ENCODE data around the gene SORBS1.
"Not testable (repeated sequence)": the region's sequence is repeated elsewhere in the genome, so short reads cannot be mapped to it uniquely, and the experiment has no call there.

Gene SORBS1

DNA sequence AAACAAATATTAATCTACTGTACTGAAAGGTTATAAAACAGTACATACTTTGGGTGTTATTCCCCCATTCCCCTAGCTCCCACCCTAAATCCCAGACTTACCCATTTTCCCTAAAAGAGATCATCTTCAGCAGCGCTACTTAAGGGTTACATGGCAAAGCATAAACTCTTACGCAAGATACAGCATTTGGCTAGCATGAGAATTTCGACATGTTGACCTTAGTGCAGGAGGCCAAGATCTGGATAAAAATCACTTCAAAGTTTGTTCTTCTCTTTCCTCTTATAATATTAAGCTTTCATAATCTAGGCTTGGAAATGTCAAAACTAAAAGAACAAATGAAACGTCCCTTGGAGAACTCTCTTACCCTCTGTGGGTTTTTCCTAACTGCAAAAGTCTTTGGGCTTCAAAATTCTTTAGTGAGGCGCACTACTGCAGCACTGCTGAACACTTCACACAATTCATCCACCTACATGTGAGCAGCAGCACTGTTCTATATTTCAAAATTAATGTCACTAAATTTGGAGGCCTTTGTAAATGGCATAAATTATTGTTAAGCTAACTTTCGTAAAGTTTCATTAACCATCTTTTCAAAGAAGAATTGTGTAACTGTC is 210.8 kb downstream of the SORBS1 start:
- no peak for TF ChIP-seq ZNF70 (CRISPR knock-in tag; IDR thresholded peaks at IDR 0.05)
- TF ChIP-seq, protein P1, sequence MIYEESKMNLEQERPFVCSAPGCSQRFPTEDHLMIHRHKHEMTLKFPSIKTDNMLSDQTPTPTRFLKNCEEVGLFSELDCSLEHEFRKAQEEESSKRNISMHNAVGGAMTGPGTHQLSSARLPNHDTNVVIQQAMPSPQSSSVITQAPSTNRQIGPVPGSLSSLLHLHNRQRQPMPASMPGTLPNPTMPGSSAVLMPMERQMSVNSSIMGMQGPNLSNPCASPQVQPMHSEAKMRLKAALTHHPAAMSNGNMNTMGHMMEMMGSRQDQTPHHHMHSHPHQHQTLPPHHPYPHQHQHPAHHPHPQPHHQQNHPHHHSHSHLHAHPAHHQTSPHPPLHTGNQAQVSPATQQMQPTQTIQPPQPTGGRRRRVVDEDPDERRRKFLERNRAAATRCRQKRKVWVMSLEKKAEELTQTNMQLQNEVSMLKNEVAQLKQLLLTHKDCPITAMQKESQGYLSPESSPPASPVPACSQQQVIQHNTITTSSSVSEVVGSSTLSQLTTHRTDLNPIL (CRISPR knock-in tag; IDR thresholded peaks at IDR 0.05; ENCODE audit: low read depth) = no peak
- no peak for TF ChIP-seq OSR1 (CRISPR knock-in tag; IDR thresholded peaks at IDR 0.05)
- no peak for TF ChIP-seq ZFP3 (CRISPR knock-in tag; IDR thresholded peaks at IDR 0.05)
- no peak for TF ChIP-seq SNAI2 (CRISPR knock-in tag; IDR thresholded peaks at IDR 0.05)
- TF ChIP-seq, protein P2, sequence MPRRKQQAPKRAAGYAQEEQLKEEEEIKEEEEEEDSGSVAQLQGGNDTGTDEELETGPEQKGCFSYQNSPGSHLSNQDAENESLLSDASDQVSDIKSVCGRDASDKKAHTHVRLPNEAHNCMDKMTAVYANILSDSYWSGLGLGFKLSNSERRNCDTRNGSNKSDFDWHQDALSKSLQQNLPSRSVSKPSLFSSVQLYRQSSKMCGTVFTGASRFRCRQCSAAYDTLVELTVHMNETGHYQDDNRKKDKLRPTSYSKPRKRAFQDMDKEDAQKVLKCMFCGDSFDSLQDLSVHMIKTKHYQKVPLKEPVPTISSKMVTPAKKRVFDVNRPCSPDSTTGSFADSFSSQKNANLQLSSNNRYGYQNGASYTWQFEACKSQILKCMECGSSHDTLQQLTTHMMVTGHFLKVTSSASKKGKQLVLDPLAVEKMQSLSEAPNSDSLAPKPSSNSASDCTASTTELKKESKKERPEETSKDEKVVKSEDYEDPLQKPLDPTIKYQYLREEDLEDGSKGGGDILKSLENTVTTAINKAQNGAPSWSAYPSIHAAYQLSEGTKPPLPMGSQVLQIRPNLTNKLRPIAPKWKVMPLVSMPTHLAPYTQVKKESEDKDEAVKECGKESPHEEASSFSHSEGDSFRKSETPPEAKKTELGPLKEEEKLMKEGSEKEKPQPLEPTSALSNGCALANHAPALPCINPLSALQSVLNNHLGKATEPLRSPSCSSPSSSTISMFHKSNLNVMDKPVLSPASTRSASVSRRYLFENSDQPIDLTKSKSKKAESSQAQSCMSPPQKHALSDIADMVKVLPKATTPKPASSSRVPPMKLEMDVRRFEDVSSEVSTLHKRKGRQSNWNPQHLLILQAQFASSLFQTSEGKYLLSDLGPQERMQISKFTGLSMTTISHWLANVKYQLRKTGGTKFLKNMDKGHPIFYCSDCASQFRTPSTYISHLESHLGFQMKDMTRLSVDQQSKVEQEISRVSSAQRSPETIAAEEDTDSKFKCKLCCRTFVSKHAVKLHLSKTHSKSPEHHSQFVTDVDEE (CRISPR knock-in tag; IDR thresholded peaks at IDR 0.05) = no peak
- no peak for TF ChIP-seq ZFP30 (CRISPR knock-in tag; IDR thresholded peaks at IDR 0.05)
- TF ChIP-seq ZNF565 (CRISPR knock-in tag; conservative IDR thresholded peaks at IDR 0.05; ENCODE audit: low read depth) = no peak
- no peak for TF ChIP-seq RARB (CRISPR knock-in tag; IDR thresholded peaks at IDR 0.05)
- TF ChIP-seq PPARA (CRISPR knock-in tag; IDR thresholded peaks at IDR 0.05; ENCODE audit: borderline replicate concordance) = no peak
- TF ChIP-seq, protein P3, sequence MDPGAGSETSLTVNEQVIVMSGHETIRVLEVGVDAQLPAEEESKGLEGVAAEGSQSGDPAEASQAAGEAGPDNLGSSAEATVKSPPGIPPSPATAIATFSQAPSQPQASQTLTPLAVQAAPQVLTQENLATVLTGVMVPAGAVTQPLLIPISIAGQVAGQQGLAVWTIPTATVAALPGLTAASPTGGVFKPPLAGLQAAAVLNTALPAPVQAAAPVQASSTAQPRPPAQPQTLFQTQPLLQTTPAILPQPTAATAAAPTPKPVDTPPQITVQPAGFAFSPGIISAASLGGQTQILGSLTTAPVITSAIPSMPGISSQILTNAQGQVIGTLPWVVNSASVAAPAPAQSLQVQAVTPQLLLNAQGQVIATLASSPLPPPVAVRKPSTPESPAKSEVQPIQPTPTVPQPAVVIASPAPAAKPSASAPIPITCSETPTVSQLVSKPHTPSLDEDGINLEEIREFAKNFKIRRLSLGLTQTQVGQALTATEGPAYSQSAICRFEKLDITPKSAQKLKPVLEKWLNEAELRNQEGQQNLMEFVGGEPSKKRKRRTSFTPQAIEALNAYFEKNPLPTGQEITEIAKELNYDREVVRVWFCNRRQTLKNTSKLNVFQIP (CRISPR knock-in tag; IDR thresholded peaks at IDR 0.05; ENCODE audit: borderline replicate concordance, low read depth) = no peak
- TF ChIP-seq ISL1 (CRISPR knock-in tag; IDR thresholded peaks at IDR 0.05) = no peak
- no peak for TF ChIP-seq GLIS3 (CRISPR knock-in tag; IDR thresholded peaks at IDR 0.05)
- TF ChIP-seq CSDC2 (CRISPR knock-in tag; IDR thresholded peaks at IDR 0.05) = no peak
- TF ChIP-seq ESRRG (CRISPR knock-in tag; IDR thresholded peaks at IDR 0.05) = no peak
- TF ChIP-seq, protein P4, sequence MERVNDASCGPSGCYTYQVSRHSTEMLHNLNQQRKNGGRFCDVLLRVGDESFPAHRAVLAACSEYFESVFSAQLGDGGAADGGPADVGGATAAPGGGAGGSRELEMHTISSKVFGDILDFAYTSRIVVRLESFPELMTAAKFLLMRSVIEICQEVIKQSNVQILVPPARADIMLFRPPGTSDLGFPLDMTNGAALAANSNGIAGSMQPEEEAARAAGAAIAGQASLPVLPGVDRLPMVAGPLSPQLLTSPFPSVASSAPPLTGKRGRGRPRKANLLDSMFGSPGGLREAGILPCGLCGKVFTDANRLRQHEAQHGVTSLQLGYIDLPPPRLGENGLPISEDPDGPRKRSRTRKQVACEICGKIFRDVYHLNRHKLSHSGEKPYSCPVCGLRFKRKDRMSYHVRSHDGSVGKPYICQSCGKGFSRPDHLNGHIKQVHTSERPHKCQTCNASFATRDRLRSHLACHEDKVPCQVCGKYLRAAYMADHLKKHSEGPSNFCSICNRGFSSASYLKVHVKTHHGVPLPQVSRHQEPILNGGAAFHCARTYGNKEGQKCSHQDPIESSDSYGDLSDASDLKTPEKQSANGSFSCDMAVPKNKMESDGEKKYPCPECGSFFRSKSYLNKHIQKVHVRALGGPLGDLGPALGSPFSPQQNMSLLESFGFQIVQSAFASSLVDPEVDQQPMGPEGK (CRISPR knock-in tag; IDR thresholded peaks at IDR 0.05; ENCODE audit: borderline replicate concordance) = no peak
- no peak for ATAC-seq

DNA sequence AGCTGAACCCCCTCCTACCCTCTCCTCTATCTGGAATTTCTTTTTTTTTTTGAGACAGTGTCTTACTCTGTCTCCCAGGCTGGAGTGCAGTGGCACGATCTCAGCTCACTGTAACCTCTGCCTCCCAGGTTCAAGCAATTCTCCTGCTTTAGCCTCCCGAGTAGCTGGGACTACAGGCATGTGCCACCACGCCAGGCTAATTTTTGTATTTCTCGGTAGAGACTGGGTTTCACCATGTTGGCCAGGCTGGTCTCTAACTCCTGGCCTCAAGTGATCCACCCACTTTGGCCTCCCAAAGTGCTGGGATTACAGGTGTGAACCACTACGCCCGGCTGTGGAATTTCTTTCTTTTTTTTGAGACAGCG is 213.8 kb downstream of the SORBS1 start:
- not testable (repeated sequence) for ATAC-seq

DNA sequence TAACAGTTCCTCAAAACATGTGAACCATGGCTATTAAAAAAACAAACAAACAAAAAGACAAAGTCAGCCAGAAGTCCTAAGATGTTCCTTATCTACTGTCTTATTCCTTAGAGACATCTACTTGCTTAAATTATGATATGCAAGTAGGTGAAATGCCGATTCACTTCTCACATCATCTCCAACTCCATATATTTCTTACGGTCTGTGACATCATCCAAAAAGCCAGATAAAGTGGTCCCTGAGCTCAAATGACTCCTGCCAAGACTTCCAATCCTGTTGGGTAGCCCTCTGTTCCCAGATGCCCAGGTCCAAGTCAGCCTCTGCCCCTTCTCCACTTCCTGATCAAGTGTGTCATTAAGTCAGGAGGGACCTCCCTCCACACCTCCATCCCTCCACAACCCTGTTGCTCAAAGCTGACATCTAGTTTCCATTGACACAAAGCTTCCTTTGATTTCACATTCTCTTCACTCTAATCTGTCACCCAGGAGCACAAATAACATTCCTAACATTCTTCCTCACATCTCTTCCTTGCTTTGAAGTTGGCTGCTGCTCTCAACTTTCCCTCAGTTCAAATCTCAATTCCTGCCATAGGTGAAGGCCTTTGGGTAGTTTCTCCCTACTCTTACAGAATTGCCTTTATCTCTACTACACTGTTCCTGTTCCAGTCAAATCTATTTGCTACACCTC is 214.3 kb downstream of the SORBS1 start:
- no peak; the same call in 2 of the 3 replicates for ATAC-seq
- TF ChIP-seq SNAI2 (CRISPR knock-in tag; IDR thresholded peaks at IDR 0.05) = no peak
- no peak for TF ChIP-seq BACH2 (CRISPR knock-in tag; IDR thresholded peaks at IDR 0.05; ENCODE audit: borderline replicate concordance)
- TF ChIP-seq RARB (CRISPR knock-in tag; IDR thresholded peaks at IDR 0.05) = no peak
- no peak for TF ChIP-seq ARNTL (CRISPR knock-in tag; IDR thresholded peaks at IDR 0.05; ENCODE audit: borderline replicate concordance, low read depth)

DNA sequence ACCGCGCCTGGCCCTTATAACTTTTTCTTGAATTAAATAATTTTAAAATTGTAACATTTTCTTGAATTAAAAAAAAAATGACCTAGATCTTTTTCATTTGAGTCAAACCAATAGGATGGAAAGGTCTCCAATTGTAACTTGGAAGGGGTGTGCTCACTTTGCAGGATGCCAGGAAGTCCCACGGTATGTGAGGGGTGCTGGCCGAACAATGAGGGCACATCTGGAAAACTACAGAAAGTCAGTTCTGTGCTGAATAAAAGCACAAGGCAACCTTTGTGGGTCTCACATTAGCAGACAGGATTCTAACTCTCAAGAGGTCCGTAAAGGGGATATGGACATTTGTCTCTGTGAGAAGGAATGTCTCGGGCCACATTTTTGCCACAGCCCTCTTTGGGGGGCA is 217.6 kb downstream of the SORBS1 start:
- no peak for ATAC-seq
- TF ChIP-seq PPARA (CRISPR knock-in tag; IDR thresholded peaks at IDR 0.05; ENCODE audit: borderline replicate concordance) (no peak), ESRRG (CRISPR knock-in tag; IDR thresholded peaks at IDR 0.05) (no peak), ZC3H10 (CRISPR knock-in tag; IDR thresholded peaks at IDR 0.05) (no peak), TOX (CRISPR knock-in tag; IDR thresholded peaks at IDR 0.05; ENCODE audit: borderline replicate concordance) (no peak), ZNF565 (CRISPR knock-in tag; conservative IDR thresholded peaks at IDR 0.05; ENCODE audit: low read depth) (no peak), ARNTL (CRISPR knock-in tag; IDR thresholded peaks at IDR 0.05; ENCODE audit: borderline replicate concordance, low read depth) (no peak), ZFP3 (CRISPR knock-in tag; IDR thresholded peaks at IDR 0.05) (no peak), BACH2 (CRISPR knock-in tag; IDR thresholded peaks at IDR 0.05; ENCODE audit: borderline replicate concordance) (no peak), SNAI2 (CRISPR knock-in tag; IDR thresholded peaks at IDR 0.05) (no peak)
- TF ChIP-seq, protein P1 (CRISPR knock-in tag; IDR thresholded peaks at IDR 0.05; ENCODE audit: low read depth) = no peak
- TF ChIP-seq, protein P2 (CRISPR knock-in tag; IDR thresholded peaks at IDR 0.05) = no peak
- TF ChIP-seq, protein P4 (CRISPR knock-in tag; IDR thresholded peaks at IDR 0.05; ENCODE audit: borderline replicate concordance) = no peak

All from SK-N-SH treated with all-trans-retinoic acid at 6 μM for 48 hours (cell line).